Effector CD4-positive, alpha-beta T cell (primary cell): ENCODE data around the gene CNNM3.
"Not testable (repeated sequence)": the region's sequence is repeated elsewhere in the genome, so short reads cannot be mapped to it uniquely, and the experiment has no call there.

Experiments
- DNase-seq: peaks from one replicate; pipeline ENCODE4 v3.0.0-alpha.2; 2020

The CNNM3 gene

GRCh38 chr2:96799623-96799935 is 16.5 kb upstream of the CNNM3 start:
- DNase-seq = no peak

- no peak for DNase-seq
Measured at GRCh38 chr2:96800061-96801004, 15.7 kb upstream of the CNNM3 start.

- DNase-seq = peak; percentile 57
Measured at GRCh38 chr2:96801005-96801785, 14.9 kb upstream of the CNNM3 start.

GRCh38 chr2:96801786-96802595 is 14.1 kb upstream of the CNNM3 start:
- DNase-seq = no peak

DNA sequence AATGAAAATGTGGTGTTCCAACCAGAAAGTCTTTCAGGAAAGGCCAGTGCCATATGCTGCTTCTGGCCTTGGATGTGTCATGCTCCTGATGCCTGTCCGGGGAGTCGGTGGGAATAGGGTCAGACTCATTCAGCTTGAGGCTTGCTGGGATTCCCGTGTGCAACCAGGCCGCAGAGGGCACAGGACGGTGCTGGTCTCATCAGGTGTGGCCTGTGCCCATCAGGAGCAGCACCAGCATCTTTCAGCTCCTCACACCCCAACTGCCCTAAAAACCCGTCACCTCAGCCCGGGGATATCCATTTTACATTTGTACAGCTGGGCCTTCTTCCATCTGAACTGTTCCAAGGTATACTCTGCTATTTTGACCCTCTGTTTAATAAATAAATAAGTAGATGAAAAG is 13.3 kb upstream of the CNNM3 start:
- DNase-seq = no peak

GRCh38 chr2:96804986-96805385 is 11.1 kb upstream of the CNNM3 start:
- no peak for DNase-seq

GRCh38 chr2:96805946-96806345 is 10.1 kb upstream of the CNNM3 start:
- DNase-seq = not testable (repeated sequence)

DNA sequence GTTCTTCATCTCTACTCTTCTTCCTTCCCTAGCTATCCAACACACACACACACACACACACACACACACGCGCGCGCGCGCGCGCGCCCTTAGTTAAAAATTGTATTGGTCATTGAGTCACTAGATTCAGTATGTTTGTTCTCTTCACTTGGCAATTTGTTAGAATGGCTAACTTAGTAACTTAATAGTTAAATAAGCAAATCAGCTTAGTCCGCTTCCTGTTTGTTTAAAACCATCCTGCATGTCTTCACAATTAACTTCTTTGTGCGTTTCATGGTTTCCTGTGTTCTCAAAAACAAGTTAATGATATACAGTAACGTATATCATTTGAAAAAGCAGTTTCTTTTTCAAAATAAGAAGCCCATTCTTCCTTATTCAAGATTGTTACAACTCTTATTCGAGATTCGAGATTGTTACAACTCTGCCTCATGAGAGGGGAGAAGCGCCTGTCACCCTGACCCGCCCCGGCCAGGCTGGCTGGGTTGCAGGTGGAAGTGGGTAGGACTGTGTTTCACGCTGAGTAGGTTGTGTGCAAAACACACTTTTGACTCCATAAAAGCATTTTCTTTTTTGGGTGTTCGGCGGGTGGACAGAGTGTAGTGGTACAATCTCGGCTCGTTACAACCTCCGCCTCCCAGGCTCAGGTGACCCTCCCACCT is 9.5 kb upstream of the CNNM3 start:
- peak; percentile 25 for DNase-seq

GRCh38 chr2:96807127-96807471 is 9.0 kb upstream of the CNNM3 start:
- DNase-seq = no peak

DNA sequence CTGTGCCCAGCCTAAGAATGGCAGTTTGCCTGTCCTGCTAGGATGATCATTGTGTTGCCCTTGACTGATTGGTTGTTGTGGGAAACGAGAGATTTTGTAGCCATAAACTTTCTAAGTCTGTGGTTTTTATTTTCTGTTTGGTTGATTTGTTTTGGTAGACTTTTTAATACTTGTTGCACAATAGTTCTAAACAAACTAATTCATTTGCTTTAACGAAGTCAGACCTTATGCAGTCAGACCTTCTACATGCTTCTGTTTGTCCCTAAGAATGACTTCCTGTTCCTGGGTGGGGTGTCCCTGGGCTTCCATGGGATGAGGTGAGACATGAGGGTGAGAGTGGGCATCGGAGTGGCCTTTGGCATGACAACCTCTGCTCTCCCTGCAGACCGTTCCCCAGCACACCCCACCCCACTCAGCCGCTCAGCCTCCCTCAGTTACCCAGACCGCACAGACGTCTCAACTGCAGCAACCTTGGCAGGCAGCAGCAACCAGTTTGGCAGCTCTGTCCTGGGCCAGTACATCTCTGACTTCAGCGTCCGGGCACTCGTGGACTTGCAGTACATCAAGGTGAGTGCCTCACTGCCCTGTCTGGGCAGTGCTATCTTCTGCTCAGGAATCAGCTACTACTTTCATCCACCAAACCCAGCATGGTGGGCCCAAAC is 7.8 kb upstream of the CNNM3 start:
- DNase-seq = no peak

GRCh38 chr2:96809216-96809882 is 6.7 kb upstream of the CNNM3 start:
- DNase-seq = no peak

DNA sequence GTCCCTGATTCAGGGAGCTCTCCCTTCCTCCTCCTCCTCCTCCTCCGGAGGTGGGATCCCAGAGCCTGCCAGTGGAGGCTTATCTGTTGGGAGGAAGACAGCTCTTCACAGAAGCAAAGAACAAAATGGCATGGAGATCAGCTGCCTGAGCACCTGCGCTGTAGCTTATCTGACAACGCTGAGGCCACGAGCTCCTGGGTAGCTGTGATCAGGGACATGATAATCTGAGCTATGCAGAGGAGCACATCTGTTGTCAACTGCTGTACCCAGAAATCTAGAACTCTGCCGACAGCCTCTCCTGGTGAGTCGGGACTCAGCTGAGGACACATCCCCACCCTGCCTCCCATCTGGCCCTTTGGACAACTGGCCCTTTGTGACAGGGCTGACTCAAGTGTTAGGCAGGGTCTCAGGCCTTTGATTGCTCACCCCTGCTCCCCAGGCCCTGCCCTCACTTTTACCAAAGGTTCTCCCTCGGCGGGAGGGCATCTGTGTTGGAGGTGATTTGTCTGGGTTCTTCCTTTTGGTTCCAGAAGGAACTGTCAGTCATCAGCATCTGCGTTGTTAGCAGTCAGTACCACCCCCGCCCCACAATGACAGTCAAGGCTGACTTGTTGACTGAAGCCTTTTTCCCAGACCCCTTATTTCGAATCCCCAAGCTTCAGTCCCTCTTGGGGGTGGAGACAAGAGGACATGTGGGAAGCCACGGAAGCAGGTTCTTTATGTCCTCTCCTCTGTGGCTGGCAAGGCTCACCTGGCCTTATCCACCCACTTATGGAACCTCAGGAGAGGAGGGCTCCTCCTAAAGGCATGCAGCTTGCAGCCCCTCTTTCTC is 5.9 kb upstream of the CNNM3 start:
- no peak for DNase-seq

DNA sequence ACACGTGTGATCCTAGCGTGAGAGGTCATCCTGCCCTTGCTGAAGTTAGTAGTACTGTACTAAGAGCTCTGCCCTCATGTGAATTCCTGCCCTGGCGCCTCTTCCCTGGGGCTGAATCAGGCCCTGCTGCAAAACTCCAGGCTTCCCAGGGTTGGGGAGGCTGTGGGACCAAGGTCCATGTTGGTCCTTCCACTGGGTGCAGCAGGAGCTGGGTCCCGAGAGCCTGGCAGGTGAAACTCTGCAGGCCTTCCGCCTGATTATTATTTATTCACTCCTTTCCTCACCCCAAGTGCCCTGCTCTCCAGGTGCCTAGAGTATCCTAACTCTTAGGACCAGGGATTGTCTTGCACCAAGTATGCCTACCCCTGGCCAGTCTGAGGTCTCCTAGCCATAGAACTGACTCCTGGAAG is 5.3 kb upstream of the CNNM3 start:
- no peak for DNase-seq

DNA sequence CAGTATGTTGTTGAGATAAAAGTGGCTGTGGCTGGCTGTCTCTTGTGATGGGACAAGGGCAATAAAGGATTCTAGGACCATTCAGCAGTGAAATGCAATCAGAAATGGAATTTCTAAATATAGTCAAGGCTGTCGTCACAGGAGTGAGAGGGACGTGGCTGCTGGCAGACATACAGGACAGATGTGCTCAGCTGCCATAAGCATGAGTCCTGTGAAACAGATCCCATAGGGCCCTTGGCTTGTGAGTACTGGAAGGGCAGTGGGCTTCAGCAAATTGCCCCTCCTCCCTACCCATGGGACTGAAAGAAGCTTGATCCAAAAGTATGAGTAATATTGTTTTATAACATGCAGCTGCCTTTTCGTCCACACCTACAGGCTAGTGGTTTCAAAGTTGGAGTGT is 4.2 kb upstream of the CNNM3 start:
- DNase-seq = no peak

DNA sequence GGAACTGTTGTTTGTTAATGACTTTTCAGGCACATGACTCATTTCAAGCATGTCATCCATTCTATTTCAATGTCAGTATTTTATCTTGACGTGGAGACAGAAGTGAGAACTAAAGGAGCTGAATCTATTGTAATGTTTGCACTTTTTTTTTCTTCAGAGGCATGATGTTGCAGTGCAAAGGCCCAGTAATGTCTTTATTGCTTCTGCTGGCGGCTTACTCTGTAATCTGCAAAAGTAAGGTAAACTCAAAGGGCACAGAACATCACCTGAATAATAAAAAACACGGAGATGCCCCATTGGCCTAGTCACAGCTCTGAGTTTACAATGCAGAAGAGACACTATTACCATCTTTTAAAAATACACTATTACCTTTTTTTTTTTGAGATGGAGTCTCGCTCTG is 2.4 kb upstream of the CNNM3 start:
- DNase-seq = no peak

DNA sequence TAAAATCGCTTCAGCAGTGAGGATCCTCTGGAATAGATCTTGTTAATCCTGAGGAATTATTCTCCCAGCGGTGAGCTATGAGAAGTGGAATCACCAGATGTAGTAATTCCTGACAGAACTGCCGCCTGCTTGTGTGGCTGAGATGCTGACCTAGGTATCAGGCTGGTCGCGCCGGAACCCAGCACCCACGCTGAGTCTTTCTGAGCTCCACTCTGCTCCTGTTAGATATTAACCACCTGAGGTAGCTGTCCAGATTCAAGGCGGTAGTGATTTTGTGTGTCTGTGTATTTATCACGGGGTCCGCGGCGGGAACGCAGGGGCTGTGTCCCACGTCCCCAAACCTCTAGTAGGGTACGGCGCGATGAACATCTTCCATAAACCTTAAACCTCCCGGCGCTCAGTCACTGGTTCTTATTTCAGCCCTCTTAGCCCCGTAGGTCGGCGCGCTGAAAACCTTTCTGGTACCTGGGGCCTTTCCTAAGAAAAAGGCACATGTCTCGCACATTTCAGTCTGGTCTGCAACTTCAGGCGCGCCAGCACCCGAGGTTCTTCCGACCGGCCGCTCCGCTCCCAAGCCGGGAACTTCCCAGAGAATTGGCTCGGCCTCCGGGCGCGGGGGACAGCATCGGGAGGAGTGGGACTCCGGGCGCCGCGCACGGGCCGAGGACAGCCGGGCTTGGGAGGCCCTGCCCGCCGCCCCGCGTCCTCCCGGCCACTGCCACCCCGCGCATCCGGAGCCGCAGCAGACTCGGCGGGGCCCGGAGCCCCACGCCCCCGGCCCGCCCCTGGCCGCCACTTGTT is 542 bp upstream of the CNNM3 start:
- no peak for DNase-seq

DNA sequence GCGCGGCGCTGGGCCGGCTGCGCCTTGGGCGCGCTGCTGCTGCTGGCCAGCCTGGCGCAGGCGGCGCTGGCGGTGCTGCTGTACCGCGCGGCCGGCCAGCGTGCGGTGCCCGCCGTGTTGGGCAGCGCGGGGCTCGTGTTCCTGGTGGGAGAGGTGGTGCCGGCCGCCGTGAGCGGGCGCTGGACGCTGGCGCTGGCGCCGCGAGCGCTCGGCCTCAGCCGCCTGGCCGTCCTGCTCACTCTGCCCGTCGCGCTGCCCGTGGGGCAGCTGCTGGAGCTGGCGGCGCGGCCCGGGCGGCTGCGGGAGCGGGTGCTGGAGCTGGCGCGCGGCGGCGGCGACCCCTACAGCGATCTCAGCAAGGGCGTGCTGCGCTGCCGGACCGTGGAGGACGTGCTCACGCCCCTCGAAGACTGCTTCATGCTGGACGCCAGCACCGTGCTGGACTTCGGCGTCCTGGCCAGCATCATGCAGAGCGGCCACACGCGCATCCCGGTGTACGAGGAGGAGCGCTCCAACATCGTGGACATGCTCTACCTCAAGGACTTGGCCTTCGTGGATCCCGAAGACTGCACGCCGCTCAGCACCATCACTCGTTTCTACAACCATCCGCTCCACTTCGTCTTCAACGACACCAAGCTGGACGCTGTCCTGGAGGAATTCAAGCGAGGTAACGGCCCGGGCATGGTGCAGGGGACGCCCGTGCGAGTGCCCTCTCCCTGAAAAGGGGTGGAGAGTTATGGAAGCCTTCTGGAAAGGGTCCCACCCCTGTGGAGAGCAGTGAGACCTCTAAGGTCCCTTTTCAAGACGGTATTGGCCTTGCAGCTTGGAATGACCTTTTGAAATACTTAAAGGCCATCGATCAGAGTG is 1.0 kb downstream of the CNNM3 start:
- DNase-seq = no peak

DNA sequence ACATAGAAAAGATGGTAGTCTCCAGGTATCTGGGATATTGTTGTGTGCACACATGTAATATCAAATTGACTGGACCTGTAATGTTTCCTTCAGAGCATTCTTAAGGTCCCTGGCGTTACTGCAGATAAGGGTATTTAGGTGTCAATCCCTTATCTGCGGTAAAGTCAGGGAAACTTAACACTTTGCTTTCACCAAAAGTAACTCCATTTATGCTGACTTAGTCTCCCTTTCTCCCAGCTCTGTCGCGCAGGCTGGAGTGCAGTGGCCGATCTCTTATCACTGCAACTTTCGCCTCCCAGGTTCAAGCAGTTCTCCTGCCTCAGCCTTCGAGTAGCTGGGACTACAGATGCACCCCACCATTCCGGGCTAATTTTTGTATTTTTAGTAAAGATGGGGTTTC is 1.8 kb downstream of the CNNM3 start:
- DNase-seq = no peak
